ENCODE results near the gene SOX1. TPM values are rescaled to one million over a fixed set of nuclear protein-coding genes. Genes with fewer than 3 reads are reported as not detected.

Gene SOX1
- total and polyA plus RNA-seq, 9 donors = not detected

GRCh38 chr13:112103961-112104880 is 37.3 kb downstream of the SOX1 start:
- H3K27me3 ChIP-seq = no peaks in the 10 kb centered on the region
- no peak overlapping the region for H3K27ac ChIP-seq
- intact Hi-C loops (cut with DNase I) = no loop called here
- no peaks in the 10 kb centered on the region for H3K4me1 ChIP-seq (ENCODE audit: insufficient read depth)
- 0 to 1% (median 1%) methylated on average over 57 to 76 of the region's 76 CpGs for WGBS, 3 donors
- H3K9me3 ChIP-seq = no peaks in the 10 kb centered on the region
- no peak overlapping the region for H3K4me3 ChIP-seq
- H3K36me3 ChIP-seq = no peaks in the 10 kb centered on the region
- TF ChIP-seq POLR2A (IDR thresholded peaks at IDR 0.05) = no peak
- TF ChIP-seq CTCF (IDR thresholded peaks at IDR 0.05) = no peak
- no peak for TF ChIP-seq EP300 (IDR thresholded peaks at IDR 0.05)
- no peak for DNase-seq

GRCh38 chr13:112104881-112105234 is 37.9 kb downstream of the SOX1 start:
- TF ChIP-seq POLR2A (IDR thresholded peaks at IDR 0.05) = no peak
- no peak for TF ChIP-seq EP300 (IDR thresholded peaks at IDR 0.05)
- TF ChIP-seq CTCF (IDR thresholded peaks at IDR 0.05) = no peak
- 1 to 6% (median 2%) methylated on average over 39 to 44 of the region's 44 CpGs for WGBS, 3 donors
- Histone ChIP-seq H3K27me3 (no peaks in the 10 kb centered on the region), H3K4me1 (ENCODE audit: insufficient read depth) (no peaks in the 10 kb centered on the region), H3K4me3 (no peak overlapping the region), H3K27ac (no peak overlapping the region), H3K9me3 (no peaks in the 10 kb centered on the region), H3K36me3 (no peaks in the 10 kb centered on the region)
- DNase-seq = no peak
- intact Hi-C loops (cut with DNase I) = no loop called here

GRCh38 chr13:112105244-112105681 is 38.3 kb downstream of the SOX1 start:
- intact Hi-C loops (cut with DNase I) = no loop called here
- Histone ChIP-seq H3K27me3 (no peaks in the 10 kb centered on the region), H3K4me3 (no peak overlapping the region), H3K4me1 (ENCODE audit: insufficient read depth) (no peaks in the 10 kb centered on the region), H3K9me3 (no peaks in the 10 kb centered on the region), H3K36me3 (no peaks in the 10 kb centered on the region), H3K27ac (no peak overlapping the region)
- WGBS, 3 donors = 1% methylated on average over 30 to 35 of the region's 35 CpGs
- TF ChIP-seq POLR2A (IDR thresholded peaks at IDR 0.05) (no peak), CTCF (IDR thresholded peaks at IDR 0.05) (no peak), EP300 (IDR thresholded peaks at IDR 0.05) (no peak)
- no peak for DNase-seq

GRCh38 chr13:112105892-112106291 is 38.9 kb downstream of the SOX1 start:
- intact Hi-C loops (cut with DNase I) = no loop called here
- no peaks in the 10 kb centered on the region for H3K9me3 ChIP-seq
- H3K27ac ChIP-seq = no peak overlapping the region
- DNase-seq = no peak
- H3K4me3 ChIP-seq = no peak overlapping the region
- H3K4me1 ChIP-seq (ENCODE audit: insufficient read depth) = no peaks in the 10 kb centered on the region
- whole genome bisulfite sequencing, 3 donors = 0 to 1% (median 1%) methylated on average over 21 of the region's 21 CpGs
- no peak for TF ChIP-seq POLR2A (IDR thresholded peaks at IDR 0.05)
- no peak for TF ChIP-seq EP300 (IDR thresholded peaks at IDR 0.05)
- no peak for TF ChIP-seq CTCF (IDR thresholded peaks at IDR 0.05)
- no peaks in the 10 kb centered on the region for H3K27me3 ChIP-seq
- no peaks in the 10 kb centered on the region for H3K36me3 ChIP-seq

All from ovary (tissue), 9 donors.